DOHH2 (cell line): ENCODE measurements around the gene TVP23C.

Experiments used
- CTCF ChIP-seq: fragments of 200-600 bp; sonication (generic); IDR thresholded peaks from one replicate; pipeline ENCODE4 v1.5.1; 2014; ENCODE audit warnings: antibody characterized with exemption, mild to moderate bottlenecking, low read depth, low read length; ENCODE audit not compliant: poor library complexity, severe bottlenecking
- EZH2phosphoT487 ChIP-seq: fragments of 200-600 bp; sonication (generic); IDR thresholded peaks from 2 replicates; pipeline ENCODE4 v1.6.1; 2017; ENCODE audit warnings: borderline replicate concordance, mild to moderate bottlenecking, antibody characterized with exemption, low read length, moderate library complexity, mixed read lengths

DNA sequence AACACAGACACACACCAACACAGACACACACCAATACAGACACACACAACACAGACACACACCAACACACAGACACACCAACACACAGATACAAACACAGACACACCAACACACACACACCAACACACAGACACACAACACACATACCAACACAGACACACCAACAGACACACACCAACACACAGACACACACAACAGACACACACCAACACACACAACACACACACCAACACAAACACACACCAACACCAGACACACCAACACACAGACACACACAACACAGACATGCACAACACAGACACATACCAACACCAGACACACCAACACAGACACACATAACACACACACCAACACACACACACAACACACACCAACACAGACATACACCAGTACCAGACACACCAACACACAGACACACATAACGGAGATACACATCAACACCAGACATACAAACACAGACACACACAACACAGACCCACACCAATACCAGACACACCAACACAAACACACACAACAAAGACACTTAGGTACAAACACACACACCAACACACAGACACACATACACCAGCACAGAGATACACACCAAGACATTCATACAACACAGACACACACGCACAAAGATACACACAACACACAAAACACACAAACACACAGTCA, 98.1 kb downstream of the TVP23C start:
- TF ChIP-seq CTCF, result no peak
- no peak for TF ChIP-seq EZH2phosphoT487
